Astrocyte (in vitro differentiated cells and primary cell): ENCODE measurements around the gene SLC27A4.

Experiments
- CTCF ChIP-seq: IDR thresholded peaks from 2 replicates; pipeline ENCODE4 v1.5.1; 2011; ENCODE audit warnings: low read depth, mild to moderate bottlenecking, inconsistent platforms, low read length, moderate library complexity; ENCODE audit not compliant: insufficient read depth
- EZH2 ChIP-seq: IDR thresholded peaks from 2 replicates; pipeline ENCODE4 v1.6.1; 2012; ENCODE audit warnings: mild to moderate bottlenecking, low read length, inconsistent platforms; ENCODE audit not compliant: insufficient read depth

GRCh38 chr9:128358090-128358489 lies 17.8 kb downstream of the SLC27A4 start:
- TF ChIP-seq CTCF (no peak), EZH2 (no peak)
